HepG2 (cell line): Measurements from ENCODE around the gene POLA2. TPM values are rescaled to one million over a fixed set of nuclear protein-coding genes. Genes with fewer than 3 reads are reported as not detected.

Experiments used
- ATF2 ChIP-seq: sonication (generic); formaldehyde crosslinking; IDR thresholded peaks from 2 replicates; pipeline ENCODE4 v1.4.0; 2020; ENCODE audit warnings: missing genetic modification reagents
- ATF6 ChIP-seq: sonication (generic); formaldehyde crosslinking; conservative IDR thresholded peaks from 2 replicates; pipeline ENCODE4 v1.4.0; 2020; ENCODE audit warnings: missing genetic modification reagents
- FOSL2 ChIP-seq: sonication (generic); formaldehyde crosslinking; IDR thresholded peaks from 2 replicates; pipeline ENCODE4 v1.4.0; 2020; ENCODE audit warnings: missing genetic modification reagents
- IRF1 ChIP-seq: sonication (generic); formaldehyde crosslinking; IDR thresholded peaks from 2 replicates; pipeline ENCODE4 v1.4.0; 2020; ENCODE audit warnings: low read depth, mild to moderate bottlenecking, missing genetic modification reagents
- MBNL3 ChIP-seq: fragments of 250-450 bp; sonication (Bioruptor Pico); conservative IDR thresholded peaks from 2 replicates; pipeline ENCODE4 v1.8.0; 2022; ENCODE audit warnings: mild to moderate bottlenecking, inconsistent platforms
- NFAT5 ChIP-seq: sonication (generic); formaldehyde crosslinking; IDR thresholded peaks from 2 replicates; pipeline ENCODE4 v1.4.0; 2020; ENCODE audit warnings: missing genetic modification reagents
- PREB ChIP-seq: sonication (generic); formaldehyde crosslinking; IDR thresholded peaks from 2 replicates; pipeline ENCODE4 v1.4.0; 2020; ENCODE audit warnings: missing genetic modification reagents
- SALL2 ChIP-seq: sonication (generic); formaldehyde crosslinking; IDR thresholded peaks from 2 replicates; pipeline ENCODE4 v1.8.1; 2023; ENCODE audit warnings: mild to moderate bottlenecking, missing genetic modification reagents, inconsistent platforms
- SMAD1 ChIP-seq: sonication (generic); formaldehyde crosslinking; IDR thresholded peaks from 2 replicates; pipeline ENCODE4 v1.4.0; 2020; ENCODE audit warnings: missing genetic modification reagents, low read depth, mild to moderate bottlenecking, borderline replicate concordance
- SP1 ChIP-seq, 2 experiments: fragments of 450-650 bp in 1 of 2; sonication (generic) in 1 of 2; formaldehyde crosslinking in 1 of 2; IDR thresholded peaks; 2 replicates each; pipeline versions ENCODE4 v1.4.0 to v1.6.1; 2016 to 2020; ENCODE audit warnings: missing genetic modification reagents in 1 of 2
- ZNF337 ChIP-seq: sonication (generic); formaldehyde crosslinking; IDR thresholded peaks from 2 replicates; pipeline ENCODE4 v1.5.1; 2020; ENCODE audit warnings: missing genetic modification reagents, low read depth, mild to moderate bottlenecking, borderline replicate concordance
- ZNF546 ChIP-seq: sonication (generic); formaldehyde crosslinking; conservative IDR thresholded peaks from 2 replicates; pipeline ENCODE4 v1.8.1; 2023; ENCODE audit warnings: mild to moderate bottlenecking, missing genetic modification reagents
- ZNF552 ChIP-seq: sonication (generic); formaldehyde crosslinking; IDR thresholded peaks from 2 replicates; pipeline ENCODE4 v1.9.0; 2022; ENCODE audit warnings: missing genetic modification reagents, mild to moderate bottlenecking, borderline replicate concordance
- ZNF737 ChIP-seq: sonication (generic); formaldehyde crosslinking; IDR thresholded peaks from 2 replicates; pipeline ENCODE4 v1.5.0; 2020; ENCODE audit warnings: missing genetic modification reagents, mild to moderate bottlenecking, borderline replicate concordance
- ZNF879 ChIP-seq: sonication (generic); formaldehyde crosslinking; IDR thresholded peaks from 2 replicates; pipeline ENCODE4 v1.8.1; 2023; ENCODE audit warnings: missing genetic modification reagents
- polyA plus RNA-seq, 8 experiments: library from polyadenylated mRNA; depleted of rRNA in 3 of 8; stranded (reverse) in 7 of 8; unstranded in 1 of 8; fragments of >200 nt; fragmentation: Illumina TruSeq in 4 of 8; extraction: Trizol in 4 of 8; gene quantifications; 2 replicates each; pipeline versions ENCODE4 v1.2.1 to v1.2.3, GENCODE V29; 2011 to 2016; ENCODE audit warnings: low read depth in 4 of 8, missing spikeins in 1 of 8, mixed read lengths in 1 of 8; ENCODE audit not compliant: insufficient read depth in 1 of 8
- total RNA-seq, 5 experiments: library from RNA; depleted of rRNA; stranded (reverse); fragments of >200 nt; fragmentation: Illumina TruSeq; extraction: Trizol; gene quantifications; 2 replicates each; pipeline ENCODE4 v1.2.3, GENCODE V29; 2016; ENCODE audit warnings: low read depth in 1 of 5
- TF ChIP-seq, protein P1 (sequence below): sonication (generic); formaldehyde crosslinking; IDR thresholded peaks from 2 replicates; pipeline ENCODE4 v1.5.0; 2020; ENCODE audit warnings: missing genetic modification reagents

Gene POLA2
- total and polyA plus RNA-seq, 2 of the 13 experiments (the other 11 are each of a cell fraction or from before 2014, with no cell fraction given), result 9.7 to 15.6 TPM

DNA sequence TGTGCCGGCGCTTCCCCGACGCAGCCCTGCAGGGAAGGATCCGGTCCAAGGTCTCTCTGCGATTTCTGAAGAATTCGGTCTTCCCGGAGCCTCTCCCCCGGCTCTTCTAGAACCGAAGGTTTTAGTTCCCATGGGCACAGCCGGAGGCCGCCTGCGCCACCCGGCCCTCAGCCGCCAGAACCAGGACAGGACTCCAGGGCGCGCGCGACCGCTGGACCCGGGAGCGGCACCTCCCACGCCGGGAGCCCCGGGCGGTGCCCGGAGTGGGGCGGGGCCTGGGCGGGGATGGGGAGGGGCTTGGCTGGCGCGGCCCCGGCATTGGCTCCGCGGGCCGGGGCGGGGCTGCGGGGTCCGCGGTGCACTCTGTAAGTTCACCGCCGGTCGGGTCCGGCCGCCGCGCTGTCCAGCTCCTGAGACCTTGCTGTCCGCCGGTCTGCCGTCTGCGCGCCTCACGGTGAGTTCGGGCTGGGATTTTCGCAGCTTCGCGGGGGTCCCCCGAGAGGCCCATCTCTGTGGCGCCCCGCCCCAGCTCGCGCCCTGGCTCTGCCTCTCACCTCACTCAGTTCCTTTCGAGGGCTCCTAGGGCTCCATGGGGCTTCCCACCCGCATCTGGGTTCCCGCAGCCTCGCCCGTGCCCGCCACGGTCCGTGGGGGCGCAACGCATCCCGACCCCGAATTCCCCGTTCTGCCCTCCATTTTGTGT is 52.9 kb downstream of the POLA2 start, which contains the start of gene CDC42EP2 (continued):
- TF ChIP-seq NFAT5 (no peak), FOSL2 (CRISPR knock-in tag) (0 out of 2 replicates have a peak, but pooled peaks have one; percentile 13), SALL2 (CRISPR knock-in tag) (no peak), SP1 (IDR thresholded peaks at IDR 0.05) (no peak), SP1 (CRISPR knock-in tag; IDR thresholded peaks at IDR 0.05) (peak; percentile 41; the same call in 1 of the 2 replicates), PREB (CRISPR knock-in tag) (no peak), ZNF337 (CRISPR knock-in tag) (no peak), ATF2 (CRISPR knock-in tag) (peak; percentile 19; the same call in 1 of the 2 replicates), ZNF546 (CRISPR knock-in tag) (no peak; the same call in 1 of the 2 replicates), ZNF552 (CRISPR knock-in tag) (0 out of 2 replicates have a peak, but pooled peaks have one; percentile 39), ATF6 (CRISPR knock-in tag) (no peak), ZNF879 (CRISPR knock-in tag) (peak; percentile 74; the same call in 1 of the 2 replicates), SMAD1 (CRISPR knock-in tag) (no peak), ZNF737 (CRISPR knock-in tag) (no peak), IRF1 (CRISPR knock-in tag) (no peak), MBNL3 (CRISPR knock-in tag) (no peak)
- TF ChIP-seq, protein P1, sequence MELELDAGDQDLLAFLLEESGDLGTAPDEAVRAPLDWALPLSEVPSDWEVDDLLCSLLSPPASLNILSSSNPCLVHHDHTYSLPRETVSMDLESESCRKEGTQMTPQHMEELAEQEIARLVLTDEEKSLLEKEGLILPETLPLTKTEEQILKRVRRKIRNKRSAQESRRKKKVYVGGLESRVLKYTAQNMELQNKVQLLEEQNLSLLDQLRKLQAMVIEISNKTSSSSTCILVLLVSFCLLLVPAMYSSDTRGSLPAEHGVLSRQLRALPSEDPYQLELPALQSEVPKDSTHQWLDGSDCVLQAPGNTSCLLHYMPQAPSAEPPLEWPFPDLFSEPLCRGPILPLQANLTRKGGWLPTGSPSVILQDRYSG, result no peak
